T1000 (cell line): Measurements from ENCODE around the gene ZNF385C.
A peak's percentile ranks its signal among the peaks of the same experiment; 100 is the strongest.

ENCODE experiments used
- DNase-seq: peaks from one replicate; lab custom pipeline; 2025; ENCODE audit warnings: mixed read lengths; lab: John Stamatoyannopoulos, UW

Gene ZNF385C

GRCh38 chr17:42107597-42108576 is 9.6 kb upstream of the ZNF385C start:
- DNase-seq: no peak

GRCh38 chr17:42107124-42107523 is 8.9 kb upstream of the ZNF385C start:
- no peak for DNase-seq

- no peak for DNase-seq
Observed at GRCh38 chr17:42106009-42106408, 7.7 kb upstream of the ZNF385C start.

GRCh38 chr17:42104264-42104663 is 6.0 kb upstream of the ZNF385C start:
- no peak for DNase-seq

- no peak for DNase-seq
Observed at GRCh38 chr17:42103221-42103954, 5.1 kb upstream of the ZNF385C start.

GRCh38 chr17:42101513-42102292 is 3.4 kb upstream of the ZNF385C start:
- peak; percentile 28 for DNase-seq

GRCh38 chr17:42098730-42099399 is 592 bp upstream of the ZNF385C start:
- no peak for DNase-seq

- DNase-seq: no peak
Observed at GRCh38 chr17:42096360-42097111, 1.7 kb downstream of the ZNF385C start.

GRCh38 chr17:42094375-42095069 is 3.8 kb downstream of the ZNF385C start:
- no peak for DNase-seq

GRCh38 chr17:42092939-42093338 is 5.3 kb downstream of the ZNF385C start:
- DNase-seq: no peak

- DNase-seq: no peak
Observed at GRCh38 chr17:42090964-42091790, 7.1 kb downstream of the ZNF385C start.

GRCh38 chr17:42088736-42089135 is 9.5 kb downstream of the ZNF385C start:
- DNase-seq: no peak

- DNase-seq: no peak
Observed at GRCh38 chr17:42087736-42088705, 10.3 kb downstream of the ZNF385C start.

GRCh38 chr17:42087042-42087701 is 11.1 kb downstream of the ZNF385C start:
- no peak for DNase-seq

GRCh38 chr17:42081516-42082129 is 16.6 kb downstream of the ZNF385C start:
- no peak for DNase-seq

- DNase-seq: no peak
Observed at GRCh38 chr17:42079541-42079940, 18.7 kb downstream of the ZNF385C start.

- no peak for DNase-seq
Observed at GRCh38 chr17:42078396-42079043, 19.8 kb downstream of the ZNF385C start.
